ENCODE measurements around the gene CD84. TPM values are rescaled to one million over a fixed set of nuclear protein-coding genes. Genes with fewer than 3 reads are reported as not detected.

Gene CD84
- total and polyA plus RNA-seq, 2 donors (not counting 1 experiment from before 2014, with no cell fraction given): 19.8 to 63.9 TPM

DNA sequence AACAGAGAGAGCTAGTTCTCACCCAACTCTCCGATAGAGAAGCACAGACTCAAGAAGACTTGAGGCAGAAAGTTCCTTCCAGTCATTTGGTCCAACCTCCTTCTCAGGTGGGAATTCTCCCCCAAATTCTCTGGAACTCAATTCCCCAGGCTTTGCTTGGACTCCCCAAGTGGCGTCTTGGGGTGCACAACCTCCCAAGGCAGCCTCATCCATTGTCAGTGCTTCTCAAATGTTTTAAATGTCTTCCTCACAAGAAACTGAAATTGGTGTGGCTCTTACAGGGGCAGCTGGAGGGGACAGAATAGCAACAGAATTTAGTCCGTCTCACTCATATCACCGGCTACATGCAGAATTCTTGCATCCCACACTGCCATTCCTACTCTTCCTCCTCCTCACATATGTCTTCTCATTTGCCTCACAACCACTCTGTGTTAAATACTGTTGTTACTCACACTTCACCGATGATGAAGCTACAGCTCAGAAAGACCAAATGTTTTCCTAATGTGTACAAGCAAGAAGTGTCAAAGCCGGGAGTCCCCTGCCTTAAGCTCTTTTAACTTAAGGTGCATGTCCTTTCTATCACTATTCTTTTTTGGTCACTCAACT lies 33.4 kb upstream of the CD84 start:
- peaks cover 0 to 4% of the 10 kb centered on the region in 2 donors for H3K4me1 ChIP-seq (ENCODE audit: control insufficient read depth in 2 of 2, insufficient read depth in 2 of 2, low read length in 2 of 2)
- H3K9me3 Mint-ChIP-seq (ENCODE audit: insufficient read depth): no peaks in the 10 kb centered on the region
- TF ChIP-seq, protein P1, sequence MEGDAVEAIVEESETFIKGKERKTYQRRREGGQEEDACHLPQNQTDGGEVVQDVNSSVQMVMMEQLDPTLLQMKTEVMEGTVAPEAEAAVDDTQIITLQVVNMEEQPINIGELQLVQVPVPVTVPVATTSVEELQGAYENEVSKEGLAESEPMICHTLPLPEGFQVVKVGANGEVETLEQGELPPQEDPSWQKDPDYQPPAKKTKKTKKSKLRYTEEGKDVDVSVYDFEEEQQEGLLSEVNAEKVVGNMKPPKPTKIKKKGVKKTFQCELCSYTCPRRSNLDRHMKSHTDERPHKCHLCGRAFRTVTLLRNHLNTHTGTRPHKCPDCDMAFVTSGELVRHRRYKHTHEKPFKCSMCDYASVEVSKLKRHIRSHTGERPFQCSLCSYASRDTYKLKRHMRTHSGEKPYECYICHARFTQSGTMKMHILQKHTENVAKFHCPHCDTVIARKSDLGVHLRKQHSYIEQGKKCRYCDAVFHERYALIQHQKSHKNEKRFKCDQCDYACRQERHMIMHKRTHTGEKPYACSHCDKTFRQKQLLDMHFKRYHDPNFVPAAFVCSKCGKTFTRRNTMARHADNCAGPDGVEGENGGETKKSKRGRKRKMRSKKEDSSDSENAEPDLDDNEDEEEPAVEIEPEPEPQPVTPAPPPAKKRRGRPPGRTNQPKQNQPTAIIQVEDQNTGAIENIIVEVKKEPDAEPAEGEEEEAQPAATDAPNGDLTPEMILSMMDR (IDR thresholded peaks at IDR 0.05): no peak
- TF ChIP-seq EZH2 (IDR thresholded peaks at IDR 0.05; ENCODE audit: borderline replicate concordance, insufficient read depth, low read depth, low read length, poor library complexity, severe bottlenecking): no peak

DNA sequence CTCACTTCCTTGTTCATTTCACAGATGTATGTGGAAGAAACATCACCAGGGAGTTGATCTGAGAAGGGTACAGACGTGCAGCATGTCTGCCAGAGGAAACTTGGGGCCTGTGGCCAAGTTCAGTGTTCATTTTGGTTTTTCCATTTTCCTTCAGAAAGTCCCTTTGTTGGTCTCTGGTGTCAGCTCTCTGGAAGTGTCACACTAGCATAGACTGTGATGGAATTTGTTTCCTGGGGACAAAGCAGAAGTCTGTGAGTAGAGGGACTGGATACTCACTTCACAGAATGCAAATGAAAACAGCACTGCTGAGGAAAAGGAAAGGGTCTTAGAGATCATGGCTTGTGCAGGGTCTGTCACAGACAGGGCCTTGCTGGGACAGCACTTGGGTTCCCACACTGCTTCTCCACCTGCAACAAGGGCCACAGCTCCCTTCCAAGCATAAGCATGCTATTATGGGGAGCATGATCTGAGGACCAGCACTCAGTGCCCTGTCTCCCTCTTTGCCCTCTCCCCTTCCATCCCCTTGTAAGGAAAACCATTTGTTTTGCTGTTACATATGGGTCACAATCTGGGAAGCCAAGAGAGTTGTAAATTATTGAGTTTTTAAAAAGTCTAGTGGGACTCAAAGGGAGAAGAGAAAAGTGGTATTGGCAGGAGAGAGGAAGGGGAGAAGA lies 31.4 kb upstream of the CD84 start:
- Mint-ChIP-seq H3K4me3 (no peak overlapping the region), H3K27ac (peak overlapping the region; percentile 21), H3K9me3 (ENCODE audit: insufficient read depth) (no peaks in the 10 kb centered on the region), H3K4me1 (peaks cover 30% of the 10 kb centered on the region), H3K27me3 (no peaks in the 10 kb centered on the region)
- POLR2A ChIA-PET: no interaction called here
- H3K27ac ChIP-seq (ENCODE audit: low read length in 2 of 2): peak overlapping the region in 1 of 2 donors; percentile 36
- no peak overlapping the region for H2AFZ ChIP-seq (ENCODE audit: insufficient read depth, low read depth, low read length, poor library complexity, severe bottlenecking)
- no peak for DNase-seq
- peaks cover 8% of the 10 kb centered on the region for H3K79me2 ChIP-seq (ENCODE audit: control insufficient read depth, insufficient read depth, low read length)
- no peak overlapping the region for H3K4me2 ChIP-seq (replicated peaks; ENCODE audit: low read depth, low read length, poor library complexity, severe bottlenecking)
- H3K27me3 ChIP-seq (replicated peaks in 1 of 4; ENCODE audit: control extremely low read depth in 1 of 4, control insufficient read depth in 3 of 4, insufficient read depth in 4 of 4, low read length in 3 of 4): no peaks in the 10 kb centered on the region
- intact Hi-C loops (cut with micrococcal nuclease): no loop called here
- peaks cover 0 to 6% (median 0%) of the 10 kb centered on the region in 3 donors for H3K9me3 ChIP-seq (ENCODE audit: control extremely low read depth in 1 of 3, control insufficient read depth in 2 of 3, insufficient read depth in 1 of 3, low read length in 2 of 3)
- H4K20me1 ChIP-seq (ENCODE audit: control insufficient read depth, insufficient read depth, low read length, poor library complexity, severe bottlenecking): no peaks in the 10 kb centered on the region
- H3K4me1 ChIP-seq (ENCODE audit: control insufficient read depth in 2 of 2, insufficient read depth in 2 of 2, low read length in 2 of 2): peaks cover 20 to 22% of the 10 kb centered on the region in 2 donors
- H3K9ac ChIP-seq (ENCODE audit: low read length): no peak overlapping the region
- CTCF ChIA-PET: interaction anchor here (1.0 to 10.6 kb wide), 12 partner anchors 7 to 258 kb away, joined by 3 to 233 read pairs (median 6); partner anchors contain the start of gene SLAMF1
- TF ChIP-seq, protein P1 (IDR thresholded peaks at IDR 0.05): no peak
- TF ChIP-seq EZH2 (IDR thresholded peaks at IDR 0.05; ENCODE audit: borderline replicate concordance, insufficient read depth, low read depth, low read length, poor library complexity, severe bottlenecking): no peak
- no peak overlapping the region for H3K4me3 ChIP-seq (ENCODE audit: control extremely low read depth in 1 of 5, extremely low read depth in 1 of 5, insufficient read depth in 1 of 5, low read depth in 2 of 5, low read length in 4 of 5)
- 0% methylated on average over 1 of the region's 1 CpG for WGBS (ENCODE audit: insufficient coverage)
- H3K36me3 ChIP-seq (replicated peaks in 1 of 2; ENCODE audit: control extremely low read depth in 1 of 2, control insufficient read depth in 1 of 2, extremely low read depth in 1 of 2, insufficient read depth in 2 of 2, low read length in 1 of 2): peaks cover 0 to 76% of the 10 kb centered on the region in 2 experiments
- ATAC-seq (ENCODE audit: low read depth): no peak

More for the DNA sequence above, 33.4 kb upstream of the CD84 start:
- peaks cover 8% of the 10 kb centered on the region for H3K79me2 ChIP-seq (ENCODE audit: control insufficient read depth, insufficient read depth, low read length)
- intact Hi-C loops (cut with micrococcal nuclease): no loop called here
- H3K9me3 ChIP-seq (ENCODE audit: control extremely low read depth in 1 of 3, control insufficient read depth in 2 of 3, insufficient read depth in 1 of 3, low read length in 2 of 3): no peaks in the 10 kb centered on the region
- H3K4me1 Mint-ChIP-seq: peaks cover 13% of the 10 kb centered on the region
- H3K27ac Mint-ChIP-seq: peak overlapping the region; percentile 72
- ChIA-PET CTCF (interaction anchor here (0.8 to 10.6 kb wide), 4 partner anchors 70 to 339 kb away, joined by 3 to 233 read pairs (median 4); no protein-coding TSS in a partner anchor), POLR2A (interaction anchor here (0.8 kb wide), 1 partner anchor 90 kb away, joined by 5 read pairs; no protein-coding TSS in a partner anchor)
- peak overlapping the region in 1 of 2 donors; percentile 1 for H3K27ac ChIP-seq (ENCODE audit: low read length in 2 of 2)
- H3K27me3 Mint-ChIP-seq: no peaks in the 10 kb centered on the region
- no peaks in the 10 kb centered on the region for H3K27me3 ChIP-seq (replicated peaks in 1 of 4; ENCODE audit: control extremely low read depth in 1 of 4, control insufficient read depth in 3 of 4, insufficient read depth in 4 of 4, low read length in 3 of 4)
- H3K4me3 ChIP-seq (ENCODE audit: control extremely low read depth in 1 of 5, extremely low read depth in 1 of 5, insufficient read depth in 1 of 5, low read depth in 2 of 5, low read length in 4 of 5): no peak overlapping the region
- 91% methylated on average over 5 of the region's 6 CpGs for WGBS (ENCODE audit: insufficient coverage)
- H3K4me2 ChIP-seq (replicated peaks; ENCODE audit: low read depth, low read length, poor library complexity, severe bottlenecking): no peak overlapping the region
- H2AFZ ChIP-seq (ENCODE audit: insufficient read depth, low read depth, low read length, poor library complexity, severe bottlenecking): no peak overlapping the region
- ATAC-seq (ENCODE audit: low read depth) (no peak), DNase-seq (no peak)
- no peak overlapping the region for H3K4me3 Mint-ChIP-seq
- H3K36me3 ChIP-seq (replicated peaks in 1 of 2; ENCODE audit: control extremely low read depth in 1 of 2, control insufficient read depth in 1 of 2, extremely low read depth in 1 of 2, insufficient read depth in 2 of 2, low read length in 1 of 2): peaks cover 0 to 89% of the 10 kb centered on the region in 2 experiments
- no peaks in the 10 kb centered on the region for H4K20me1 ChIP-seq (ENCODE audit: control insufficient read depth, insufficient read depth, low read length, poor library complexity, severe bottlenecking)
- H3K9ac ChIP-seq (ENCODE audit: low read length): no peak overlapping the region
